GM12874 (cell line): ENCODE results near the gene CHM.

Experiments
- CTCF ChIP-seq: IDR thresholded peaks from 2 replicates; pipeline ENCODE4 v1.5.1; 2011; ENCODE audit warnings: low read depth, mild to moderate bottlenecking, control low read depth, low read length, moderate library complexity; ENCODE audit not compliant: insufficient read depth

Gene CHM

GRCh38 chrX:85963736-85964135 is 83.6 kb downstream of the CHM start:
- no peak for TF ChIP-seq CTCF

GRCh38 chrX:85955510-85955909 is 91.8 kb downstream of the CHM start:
- TF ChIP-seq CTCF, result no peak

- no peak for TF ChIP-seq CTCF
Measured at GRCh38 chrX:85941275-85941674, 106.1 kb downstream of the CHM start.

- no peak for TF ChIP-seq CTCF
Measured at GRCh38 chrX:85930099-85930498, 117.3 kb downstream of the CHM start.

- TF ChIP-seq CTCF, result no peak
Measured at GRCh38 chrX:85928606-85929005, 118.8 kb downstream of the CHM start.

GRCh38 chrX:85927740-85928139 is 119.6 kb downstream of the CHM start:
- no peak for TF ChIP-seq CTCF

- no peak for TF ChIP-seq CTCF
Measured at GRCh38 chrX:85922821-85923220, 124.5 kb downstream of the CHM start.

- TF ChIP-seq CTCF, result no peak
Measured at GRCh38 chrX:85914431-85914830, 132.9 kb downstream of the CHM start.
